Fibroblast of lung (primary cell): ENCODE measurements around the gene NPEPL1. TPM values are rescaled to one million over a fixed set of nuclear protein-coding genes. Genes with fewer than 3 reads are reported as not detected.

Experiments used
- DNase-seq, 2 donors: peaks; one replicate each; pipeline versions ENCODE4 v3.0.0 to v3.0.0-alpha.2; 2010; ENCODE audit warnings: low read depth in 2 of 2
- H2AFZ ChIP-seq: 2 replicates; pipeline ENCODE4 v1.5.1; 2012; ENCODE audit warnings: low read length, control low read depth, inconsistent platforms
- H3K27ac ChIP-seq: 2 replicates; pipeline ENCODE4 v1.5.1; 2011; ENCODE audit warnings: low read length, control low read depth; ENCODE audit not compliant: insufficient read depth
- H3K27me3 ChIP-seq: 2 replicates; pipeline ENCODE4 v1.5.1; 2011; ENCODE audit warnings: mild to moderate bottlenecking, low read length; ENCODE audit not compliant: control insufficient read depth, insufficient read depth
- H3K36me3 ChIP-seq: 2 replicates; pipeline ENCODE4 v1.5.1; 2011; ENCODE audit warnings: low read length; ENCODE audit not compliant: control insufficient read depth, insufficient read depth
- H3K4me1 ChIP-seq: 2 replicates; pipeline ENCODE4 v1.5.1; 2011; ENCODE audit warnings: low read length; ENCODE audit not compliant: control insufficient read depth, insufficient read depth; ENCODE audit errors: extremely low read depth
- H3K4me2 ChIP-seq: 2 replicates; pipeline ENCODE4 v1.5.1; 2011; ENCODE audit warnings: low read length, control low read depth; ENCODE audit not compliant: insufficient read depth; ENCODE audit errors: extremely low read depth
- H3K4me3 ChIP-seq, 4 experiments: fragments of 200-600 bp in 1 of 4; sonication (generic) in 1 of 4; replicated peaks in 1 of 4; 2 replicates each; pipeline ENCODE4 v1.5.1; 2011 to 2016; ENCODE audit warnings: low read length in 4 of 4, low read depth in 3 of 4, mild to moderate bottlenecking in 3 of 4, control low read depth in 2 of 4, inconsistent platforms in 1 of 4, mixed read lengths in 1 of 4; ENCODE audit not compliant: insufficient read depth in 1 of 4; ENCODE audit errors: control extremely low read depth in 1 of 4
- H3K79me2 ChIP-seq: 2 replicates; pipeline ENCODE4 v1.5.1; 2012; ENCODE audit warnings: mild to moderate bottlenecking, low read length, inconsistent platforms; ENCODE audit not compliant: control insufficient read depth, insufficient read depth
- H3K9ac ChIP-seq: 2 replicates; pipeline ENCODE4 v1.5.1; 2011; ENCODE audit warnings: mild to moderate bottlenecking, low read length, control low read depth; ENCODE audit not compliant: insufficient read depth
- H3K9me3 ChIP-seq: 2 replicates; pipeline ENCODE4 v1.5.1; 2012; ENCODE audit warnings: low read depth, low read length; ENCODE audit not compliant: control insufficient read depth, insufficient read depth
- H4K20me1 ChIP-seq: 2 replicates; pipeline ENCODE4 v1.5.1; 2011; ENCODE audit warnings: low read length; ENCODE audit not compliant: control insufficient read depth, insufficient read depth; ENCODE audit errors: extremely low read depth
- EZH2 ChIP-seq: IDR thresholded peaks from 2 replicates; pipeline ENCODE4 v1.5.1; 2012; ENCODE audit warnings: low read length, control low read depth, mild to moderate bottlenecking; ENCODE audit errors: missing control alignments
- polyA plus RNA-seq, 2 donors: library from polyadenylated mRNA; depleted of rRNA in 1 of 2; stranded (reverse) in 1 of 2; unstranded in 1 of 2; fragments of >200 nt; gene quantifications; 2 replicates each; pipeline ENCODE4 v1.2.1, GENCODE V29; 2011 to 2012; ENCODE audit warnings: missing spikeins in 1 of 2
- total RNA-seq: library from RNA; depleted of rRNA; stranded (reverse); fragments of >200 nt; gene quantifications from 2 replicates; pipeline ENCODE4 v1.2.1, GENCODE V29; 2014
- TF ChIP-seq, protein P1 (sequence below), 2 donors: IDR thresholded peaks in 1 of 2; conservative IDR thresholded peaks in 1 of 2; 1 replicate in 1 of 2; 2 replicates in 1 of 2; pipeline ENCODE4 v1.5.1; 2011 to 2012; ENCODE audit warnings: low read length in 2 of 2, control low read depth in 1 of 2, inconsistent platforms in 1 of 2, low read depth in 1 of 2, mild to moderate bottlenecking in 1 of 2

NPEPL1 gene
- total and polyA plus RNA-seq, 2 donors (not counting 1 experiment from before 2014, with no cell fraction given) = 2.9 to 24.6 TPM

DNA sequence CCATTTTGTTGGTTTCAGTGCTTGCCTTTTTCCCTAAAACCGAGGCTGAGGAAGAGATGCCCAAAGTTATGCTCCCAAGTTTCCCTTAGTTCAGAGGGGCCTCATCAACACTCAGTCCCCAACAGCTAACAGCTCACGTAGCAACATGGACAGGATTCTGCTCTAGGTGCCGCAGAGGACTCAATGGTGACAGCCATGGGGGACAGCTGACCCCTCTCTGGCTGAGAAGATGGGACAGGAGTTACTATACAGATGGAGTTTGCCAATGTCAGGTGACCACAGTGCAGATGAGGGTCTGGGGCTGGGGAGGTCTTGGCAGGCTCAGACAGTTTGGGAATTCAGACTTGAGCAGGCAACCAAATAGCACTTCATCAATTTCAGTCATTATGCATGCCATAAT lies 67.3 kb downstream of the NPEPL1 start:
- Histone ChIP-seq H3K27ac (no peak overlapping the region), H4K20me1 (no peaks in the 10 kb centered on the region), H3K36me3 (no peaks in the 10 kb centered on the region), H3K79me2 (no peaks in the 10 kb centered on the region), H3K4me3 (no peak overlapping the region), H3K27me3 (no peaks in the 10 kb centered on the region), H3K4me1 (no peaks in the 10 kb centered on the region), H2AFZ (no peak overlapping the region), H3K9ac (no peak overlapping the region), H3K4me2 (no peak overlapping the region), H3K9me3 (no peaks in the 10 kb centered on the region)
- no peak for DNase-seq
- TF ChIP-seq EZH2 = no peak
- TF ChIP-seq, protein P1, sequence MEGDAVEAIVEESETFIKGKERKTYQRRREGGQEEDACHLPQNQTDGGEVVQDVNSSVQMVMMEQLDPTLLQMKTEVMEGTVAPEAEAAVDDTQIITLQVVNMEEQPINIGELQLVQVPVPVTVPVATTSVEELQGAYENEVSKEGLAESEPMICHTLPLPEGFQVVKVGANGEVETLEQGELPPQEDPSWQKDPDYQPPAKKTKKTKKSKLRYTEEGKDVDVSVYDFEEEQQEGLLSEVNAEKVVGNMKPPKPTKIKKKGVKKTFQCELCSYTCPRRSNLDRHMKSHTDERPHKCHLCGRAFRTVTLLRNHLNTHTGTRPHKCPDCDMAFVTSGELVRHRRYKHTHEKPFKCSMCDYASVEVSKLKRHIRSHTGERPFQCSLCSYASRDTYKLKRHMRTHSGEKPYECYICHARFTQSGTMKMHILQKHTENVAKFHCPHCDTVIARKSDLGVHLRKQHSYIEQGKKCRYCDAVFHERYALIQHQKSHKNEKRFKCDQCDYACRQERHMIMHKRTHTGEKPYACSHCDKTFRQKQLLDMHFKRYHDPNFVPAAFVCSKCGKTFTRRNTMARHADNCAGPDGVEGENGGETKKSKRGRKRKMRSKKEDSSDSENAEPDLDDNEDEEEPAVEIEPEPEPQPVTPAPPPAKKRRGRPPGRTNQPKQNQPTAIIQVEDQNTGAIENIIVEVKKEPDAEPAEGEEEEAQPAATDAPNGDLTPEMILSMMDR (conservative IDR thresholded peaks at IDR 0.05 in 1 of 2, IDR thresholded peaks at IDR 0.05 in 1 of 2; ENCODE audit: low read depth in 1 of 2, low read length in 2 of 2) = no peak

GRCh38 chr20:58760856-58761255 lies 68.3 kb downstream of the NPEPL1 start:
- Histone ChIP-seq H4K20me1 (no peaks in the 10 kb centered on the region), H3K36me3 (no peaks in the 10 kb centered on the region), H2AFZ (no peak overlapping the region), H3K4me2 (no peak overlapping the region), H3K4me1 (no peaks in the 10 kb centered on the region), H3K9ac (no peak overlapping the region), H3K4me3 (no peak overlapping the region), H3K79me2 (no peaks in the 10 kb centered on the region), H3K27me3 (no peaks in the 10 kb centered on the region), H3K27ac (no peak overlapping the region), H3K9me3 (no peaks in the 10 kb centered on the region)
- DNase-seq = no peak
- TF ChIP-seq, protein P1 (conservative IDR thresholded peaks at IDR 0.05 in 1 of 2, IDR thresholded peaks at IDR 0.05 in 1 of 2; ENCODE audit: low read depth in 1 of 2, low read length in 2 of 2) = no peak
- TF ChIP-seq EZH2 = no peak

- Histone ChIP-seq H3K4me1 (no peaks in the 10 kb centered on the region), H3K9ac (no peak overlapping the region), H3K79me2 (no peaks in the 10 kb centered on the region), H3K27me3 (no peaks in the 10 kb centered on the region), H4K20me1 (no peaks in the 10 kb centered on the region), H2AFZ (no peak overlapping the region), H3K4me2 (no peak overlapping the region), H3K36me3 (no peaks in the 10 kb centered on the region), H3K9me3 (no peaks in the 10 kb centered on the region), H3K27ac (no peak overlapping the region), H3K4me3 (no peak overlapping the region)
- no peak for DNase-seq
- TF ChIP-seq, protein P1 (conservative IDR thresholded peaks at IDR 0.05 in 1 of 2, IDR thresholded peaks at IDR 0.05 in 1 of 2; ENCODE audit: low read depth in 1 of 2, low read length in 2 of 2) = no peak
- TF ChIP-seq EZH2 = no peak
These were observed 69.5 kb downstream of the NPEPL1 start for GRCh38 chr20:58762120-58762519.
